K562 (cell line): ENCODE results near the gene MYL11. TPM values are rescaled to one million over a fixed set of nuclear protein-coding genes. Genes with fewer than 3 reads are reported as not detected.

ENCODE experiments used
- BCLAF1 ChIP-seq, 2 experiments: fragments of 450-650 bp in 1 of 2; IDR thresholded peaks; 2 replicates each; pipeline ENCODE4 v1.6.1; 2011 to 2017; ENCODE audit warnings: low read depth in 2 of 2, antibody characterized with exemption in 1 of 2, borderline replicate concordance in 1 of 2, low read length in 1 of 2, mild to moderate bottlenecking in 1 of 2, mixed read lengths in 1 of 2; ENCODE audit not compliant: control insufficient read depth in 1 of 2
- C11orf30 ChIP-seq: fragments of 450-650 bp; IDR thresholded peaks from 2 replicates; pipeline ENCODE4 v1.6.1; 2016; ENCODE audit warnings: low read depth, mild to moderate bottlenecking
- DNMT1 ChIP-seq: fragments of 450-650 bp; IDR thresholded peaks from 2 replicates; pipeline ENCODE4 v1.6.1; 2016; ENCODE audit warnings: antibody characterized with exemption, mild to moderate bottlenecking
- FOXJ2 ChIP-seq: fragments of 200-800 bp; sonication (Bioruptor generic); IDR thresholded peaks from 2 replicates; pipeline ENCODE4 v1.6.1; 2016; ENCODE audit warnings: missing genetic modification characterization, missing compliant biosample characterization
- GTF2E2 ChIP-seq: fragments of 200-800 bp; sonication (Bioruptor generic); IDR thresholded peaks from 2 replicates; pipeline ENCODE4 v1.6.1; 2016; ENCODE audit warnings: missing genetic modification characterization, missing compliant biosample characterization
- IRF2 ChIP-seq: sonication (generic); formaldehyde crosslinking; IDR thresholded peaks from 2 replicates; pipeline ENCODE4 v1.8.1; 2022; ENCODE audit warnings: mild to moderate bottlenecking, missing genetic modification reagents
- KLF13 ChIP-seq: fragments of 450-650 bp; IDR thresholded peaks from 2 replicates; pipeline ENCODE4 v1.6.1; 2016; ENCODE audit warnings: missing genetic modification characterization, low read depth, mild to moderate bottlenecking, missing compliant biosample characterization, moderate library complexity, borderline replicate concordance
- NCOA1 ChIP-seq: fragments of 450-650 bp; IDR thresholded peaks from 2 replicates; pipeline ENCODE4 v1.6.1; 2016; ENCODE audit warnings: low read depth
- NFRKB ChIP-seq: fragments of 450-650 bp; IDR thresholded peaks from 2 replicates; pipeline ENCODE4 v1.6.1; 2016; ENCODE audit warnings: low read depth
- RCOR1 ChIP-seq, 2 experiments: IDR thresholded peaks; 2 replicates each; pipeline ENCODE4 v1.6.1; 2012; ENCODE audit warnings: low read depth in 2 of 2, low read length in 2 of 2, borderline replicate concordance in 1 of 2, improper control_type of control experiment in 1 of 2
- TOE1 ChIP-seq, 2 experiments: fragments of 450-650 bp in 1 of 2; sonication (generic) in 1 of 2; formaldehyde crosslinking in 1 of 2; IDR thresholded peaks; 2 replicates each; pipeline versions ENCODE4 v1.7.1 to v1.8.0; 2016 to 2022; ENCODE audit warnings: borderline replicate concordance in 2 of 2, mild to moderate bottlenecking in 2 of 2, antibody characterized with exemption in 1 of 2, inconsistent platforms in 1 of 2, low read depth in 1 of 2, missing genetic modification reagents in 1 of 2, moderate library complexity in 1 of 2
- YY1 ChIP-seq, 3 experiments: IDR thresholded peaks; 2 replicates each; pipeline ENCODE4 v1.6.1; 2011; ENCODE audit warnings: low read length in 2 of 3, mild to moderate bottlenecking in 2 of 3, moderate library complexity in 2 of 3, borderline replicate concordance in 1 of 3, control low read depth in 1 of 3, low read depth in 1 of 3; ENCODE audit not compliant: insufficient read depth in 3 of 3, insufficient replicate concordance in 2 of 3, control insufficient read depth in 1 of 3, insufficient read length in 1 of 3; ENCODE audit errors: extremely low read depth in 1 of 3
- ZBTB9 ChIP-seq: fragments of 450-650 bp; formaldehyde crosslinking; IDR thresholded peaks from 2 replicates; pipeline ENCODE4 v1.4.0; 2020; ENCODE audit warnings: mild to moderate bottlenecking, moderate library complexity
- polyA plus RNA-seq, 8 experiments: library from polyadenylated mRNA; depleted of rRNA in 4 of 8; stranded (reverse) in 5 of 8; unstranded in 3 of 8; fragments of >200 nt; fragmentation: Nextera tagmentation in 2 of 8; fragmentation: Illumina TruSeq in 1 of 8; extraction: Ambion mirVana in 2 of 8; extraction: Trizol in 1 of 8; gene quantifications; 2 replicates each; pipeline versions ENCODE4 v1.2.1 to v1.2.3, GENCODE V29; 2011 to 2014; ENCODE audit warnings: inconsistent platforms in 1 of 8, missing spikeins in 1 of 8
- total RNA-seq, 7 experiments: library from RNA; depleted of rRNA in 6 of 7; stranded (reverse); fragments of >200 nt in 6 of 7; fragmentation: Illumina TruSeq in 2 of 7; extraction: Trizol in 2 of 7; gene quantifications; 2 replicates each; pipeline versions ENCODE4 v1.2.1 to v1.2.3, GENCODE V29; 2011 to 2021; ENCODE audit warnings: low replicate concordance in 1 of 7
- TF ChIP-seq, protein P1 (sequence below), 3 experiments: IDR thresholded peaks in 2 of 3; conservative IDR thresholded peaks in 1 of 3; 2 replicates each; pipeline ENCODE4 v1.5.1; 2011 to 2012; ENCODE audit warnings: low read length in 3 of 3, mild to moderate bottlenecking in 3 of 3, control low read depth in 2 of 3, improper control_type of control experiment in 1 of 3, inconsistent platforms in 1 of 3, low read depth in 1 of 3, mixed read lengths in 1 of 3, moderate library complexity in 1 of 3; ENCODE audit not compliant: insufficient read depth in 2 of 3

MYL11 gene
- total and polyA plus RNA-seq, 9 of the 15 experiments (the other 6 are each of a cell fraction or from before 2014, with no cell fraction given), result 0.31 to 1.5 (median 0.73) TPM; not detected in 4

DNA sequence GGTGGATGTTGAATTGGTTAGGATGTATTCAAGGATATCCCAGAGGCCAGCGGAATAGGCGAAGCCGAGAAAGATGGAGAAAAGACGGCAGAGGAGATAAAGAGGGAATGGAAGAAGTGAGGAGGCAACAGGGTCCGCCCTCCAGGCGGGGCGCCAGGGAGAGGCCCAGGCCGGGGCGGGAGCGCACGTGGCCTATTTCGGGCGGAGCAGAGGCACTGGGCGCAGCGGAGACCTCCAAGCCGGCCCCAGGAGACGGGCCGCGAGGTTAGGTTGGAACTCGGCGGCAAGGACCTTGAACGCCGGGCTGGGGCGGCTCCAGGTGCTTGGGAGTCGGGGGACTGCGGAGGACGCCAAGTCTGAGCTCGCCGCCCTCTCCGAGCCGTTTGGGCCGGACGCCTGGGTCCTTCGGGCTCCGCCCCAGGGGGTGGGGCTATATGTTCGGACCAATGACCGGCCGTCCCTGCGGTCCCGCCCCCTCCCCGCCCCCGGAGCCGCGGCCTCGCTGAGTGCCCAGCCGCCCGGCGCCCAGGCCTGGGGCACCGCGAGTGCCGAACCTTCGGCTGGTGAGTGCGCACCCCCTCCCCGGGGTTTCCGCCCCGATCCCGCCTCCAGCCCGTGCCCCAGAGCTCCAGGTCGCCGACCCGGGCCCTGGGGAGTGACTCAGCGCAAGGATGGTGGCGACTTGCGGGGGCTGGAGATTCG is 32.7 kb downstream of the MYL11 start, which contains the start of gene ZNF771 (continued):
- TF ChIP-seq GTF2E2 (tag) (peak; percentile 55; the same call in 1 of the 2 replicates), NCOA1 (peak; percentile 24; the same call in 1 of the 2 replicates), YY1 (IDR thresholded peaks at IDR 0.05; ENCODE audit: borderline replicate concordance in 1 of 3, control insufficient read depth in 1 of 3, extremely low read depth in 1 of 3, insufficient read depth in 3 of 3, insufficient read length in 1 of 3, insufficient replicate concordance in 2 of 3, low read depth in 1 of 3, low read length in 2 of 3) (peak in 1 of 3 experiments; percentile 54), DNMT1 (no peak), RCOR1 (IDR thresholded peaks at IDR 0.05; ENCODE audit: borderline replicate concordance in 1 of 2, low read depth in 2 of 2, low read length in 2 of 2) (peak in 1 of 2 experiments; percentile 65; a peak in 1 of 4 replicates), NFRKB (0 out of 2 replicates have a peak, but pooled peaks have one; percentile 33), BCLAF1 (IDR thresholded peaks at IDR 0.05; ENCODE audit: borderline replicate concordance in 1 of 2, control insufficient read depth in 1 of 2, low read depth in 2 of 2, low read length in 1 of 2) (no peak), C11orf30 (peak; percentile 79), TOE1 (IDR thresholded peaks at IDR 0.05; ENCODE audit: borderline replicate concordance) (peak; percentile 37; the same call in 1 of the 2 replicates), TOE1 (CRISPR knock-in tag; IDR thresholded peaks at IDR 0.05; ENCODE audit: borderline replicate concordance, low read depth) (no peak), FOXJ2 (peak; percentile 19; the same call in 1 of the 2 replicates), KLF13 (tag) (0 out of 2 replicates have a peak, but pooled peaks have one; percentile 6), ZBTB9 (CRISPR knock-in tag) (0 out of 2 replicates have a peak, but pooled peaks have one; percentile 11), IRF2 (CRISPR knock-in tag) (no peak)
- TF ChIP-seq, protein P1, sequence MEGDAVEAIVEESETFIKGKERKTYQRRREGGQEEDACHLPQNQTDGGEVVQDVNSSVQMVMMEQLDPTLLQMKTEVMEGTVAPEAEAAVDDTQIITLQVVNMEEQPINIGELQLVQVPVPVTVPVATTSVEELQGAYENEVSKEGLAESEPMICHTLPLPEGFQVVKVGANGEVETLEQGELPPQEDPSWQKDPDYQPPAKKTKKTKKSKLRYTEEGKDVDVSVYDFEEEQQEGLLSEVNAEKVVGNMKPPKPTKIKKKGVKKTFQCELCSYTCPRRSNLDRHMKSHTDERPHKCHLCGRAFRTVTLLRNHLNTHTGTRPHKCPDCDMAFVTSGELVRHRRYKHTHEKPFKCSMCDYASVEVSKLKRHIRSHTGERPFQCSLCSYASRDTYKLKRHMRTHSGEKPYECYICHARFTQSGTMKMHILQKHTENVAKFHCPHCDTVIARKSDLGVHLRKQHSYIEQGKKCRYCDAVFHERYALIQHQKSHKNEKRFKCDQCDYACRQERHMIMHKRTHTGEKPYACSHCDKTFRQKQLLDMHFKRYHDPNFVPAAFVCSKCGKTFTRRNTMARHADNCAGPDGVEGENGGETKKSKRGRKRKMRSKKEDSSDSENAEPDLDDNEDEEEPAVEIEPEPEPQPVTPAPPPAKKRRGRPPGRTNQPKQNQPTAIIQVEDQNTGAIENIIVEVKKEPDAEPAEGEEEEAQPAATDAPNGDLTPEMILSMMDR (IDR thresholded peaks at IDR 0.05 in 2 of 3, conservative IDR thresholded peaks at IDR 0.05 in 1 of 3; ENCODE audit: insufficient read depth in 2 of 3, low read depth in 1 of 3, low read length in 3 of 3), result peak in 2 of 3 experiments; percentile 17 to 23; a peak in 1 of 6 replicates
